ENCODE measurements around the gene TBC1D1. TPM values are rescaled to one million over a fixed set of nuclear protein-coding genes. Genes with fewer than 3 reads are reported as not detected.

Gene TBC1D1
- total and polyA plus RNA-seq, 2 of the 8 experiments (the other 6 are each of a cell fraction or from before 2014, with no cell fraction given), result 96.9 to 162 TPM

GRCh38 chr4:37881811-37882210 is 9.1 kb upstream of the TBC1D1 start (continued):
- TF ChIP-seq ATF3 (IDR thresholded peaks at IDR 0.05; ENCODE audit: insufficient read depth, low read depth, low read length), result no peak
- no peak for TF ChIP-seq RBBP5 (IDR thresholded peaks at IDR 0.05; ENCODE audit: borderline replicate concordance, low read depth, low read length)
- no peak for TF ChIP-seq TCF12 (IDR thresholded peaks at IDR 0.05; ENCODE audit: low read depth, low read length)
